Keratinocyte (primary cell): ENCODE data around the gene NF1. TPM values are rescaled to one million over a fixed set of nuclear protein-coding genes. Genes with fewer than 3 reads are reported as not detected.

ENCODE experiments used
- DNase-seq: peaks from one replicate; pipeline ENCODE4 v3.0.0-alpha.2; 2011; ENCODE audit warnings: low read depth, missing footprints, low spot score
- FAIRE-seq: peaks from 2 replicates; lab custom pipeline; 2011; peaks lifted over from hg19 to GRCh38; lab: Jason Lieb, UNC
- H2AFZ ChIP-seq: 2 replicates; pipeline ENCODE4 v1.6.0; 2012; ENCODE audit warnings: low read length, control low read depth, inconsistent platforms; ENCODE audit not compliant: control insufficient read depth
- H3K27ac ChIP-seq: 2 replicates; pipeline ENCODE4 v1.5.1; 2011; ENCODE audit warnings: low read length; ENCODE audit not compliant: control insufficient read depth, insufficient read depth
- H3K27me3 ChIP-seq: 3 replicates; pipeline ENCODE4 v1.6.0; 2011; ENCODE audit warnings: low read length; ENCODE audit not compliant: control insufficient read depth, insufficient read depth; ENCODE audit errors: extremely low read depth
- H3K36me3 ChIP-seq, 2 experiments: 2 replicates in 1 of 2; 3 replicates in 1 of 2; pipeline ENCODE4 v1.5.1; 2011; ENCODE audit warnings: low read length in 2 of 2, mild to moderate bottlenecking in 1 of 2; ENCODE audit not compliant: control insufficient read depth in 2 of 2, insufficient read depth in 2 of 2; ENCODE audit errors: extremely low read depth in 1 of 2
- H3K4me1 ChIP-seq: 3 replicates; pipeline ENCODE4 v1.5.1; 2011; ENCODE audit warnings: low read length; ENCODE audit not compliant: control insufficient read depth, insufficient read depth; ENCODE audit errors: extremely low read depth
- H3K4me2 ChIP-seq: 3 replicates; pipeline ENCODE4 v1.6.0; 2011; ENCODE audit warnings: low read depth, low read length; ENCODE audit not compliant: control insufficient read depth, insufficient read depth; ENCODE audit errors: extremely low read depth
- H3K4me3 ChIP-seq, 3 experiments: fragments of 200-600 bp in 1 of 3; sonication (generic) in 1 of 3; 2 replicates in 2 of 3; 3 replicates in 1 of 3; pipeline ENCODE4 v1.5.1; 2011 to 2016; ENCODE audit warnings: low read length in 3 of 3, mild to moderate bottlenecking in 3 of 3, control low read depth in 2 of 3, inconsistent platforms in 1 of 3, low read depth in 1 of 3, mixed read lengths in 1 of 3, mixed run types in 1 of 3, moderate library complexity in 1 of 3; ENCODE audit not compliant: control insufficient read depth in 2 of 3, insufficient read depth in 2 of 3; ENCODE audit errors: extremely low read depth in 1 of 3
- H3K79me2 ChIP-seq: 2 replicates; pipeline ENCODE4 v1.6.0; 2012; ENCODE audit warnings: low read length; ENCODE audit not compliant: control insufficient read depth, insufficient read depth
- H3K9ac ChIP-seq: 3 replicates; pipeline ENCODE4 v1.6.0; 2011; ENCODE audit warnings: low read length; ENCODE audit not compliant: control insufficient read depth, insufficient read depth; ENCODE audit errors: extremely low read depth
- H3K9me1 ChIP-seq: 3 replicates; pipeline ENCODE4 v1.6.0; 2011; ENCODE audit warnings: low read length; ENCODE audit not compliant: control insufficient read depth, insufficient read depth; ENCODE audit errors: extremely low read depth
- H3K9me3 ChIP-seq: 2 replicates; pipeline ENCODE4 v1.5.1; 2012; ENCODE audit warnings: low read depth, low read length; ENCODE audit not compliant: control insufficient read depth
- H4K20me1 ChIP-seq: 3 replicates; pipeline ENCODE4 v1.6.0; 2011; ENCODE audit warnings: low read length; ENCODE audit not compliant: control insufficient read depth, insufficient read depth; ENCODE audit errors: extremely low read depth
- EZH2 ChIP-seq: IDR thresholded peaks from one replicate; pipeline ENCODE4 v1.6.1; 2012; ENCODE audit warnings: inconsistent platforms, mild to moderate bottlenecking, low read length, moderate library complexity
- dilution Hi-C: fragments of 300-500 bp; cut with MboI; formaldehyde crosslinking; loops from one replicate; pipeline ENCODE4 v1.7.0; 2020; ENCODE audit warnings: low sequenced_read_pairs; ENCODE audit not compliant: extremely low pct_ligation_motif_present
- polyA plus RNA-seq, 5 experiments: library from polyadenylated mRNA; depleted of rRNA in 3 of 5; stranded (reverse) in 3 of 5; stranded (forward) in 1 of 5; unstranded in 1 of 5; fragments of >200 nt; gene quantifications; 1 replicate in 1 of 5; 2 replicates in 3 of 5; 3 replicates in 1 of 5; pipeline versions ENCODE4 v1.2.1 to v1.2.3, GENCODE V29; 2011 to 2012; ENCODE audit warnings: missing spikeins in 2 of 5, low read depth in 1 of 5, low replicate concordance in 1 of 5
- TF ChIP-seq, protein P1 (sequence below), 3 experiments: IDR thresholded peaks in 1 of 3; conservative IDR thresholded peaks in 1 of 3; optimal IDR thresholded peaks in 1 of 3; 2 replicates in 2 of 3; 3 replicates in 1 of 3; pipeline versions ENCODE3 to v1.5.1; 2011; ENCODE audit warnings: low read length in 3 of 3, mild to moderate bottlenecking in 3 of 3, moderate library complexity in 2 of 3, control low read depth in 1 of 3, inconsistent platforms in 1 of 3; ENCODE audit not compliant: insufficient read depth in 2 of 3; ENCODE audit errors: extremely low read depth in 1 of 3

The NF1 gene
- polyA plus RNA-seq, 1 donor (not counting 4 experiments of a cell fraction or from before 2014, with no cell fraction given): 26.7 TPM

DNA sequence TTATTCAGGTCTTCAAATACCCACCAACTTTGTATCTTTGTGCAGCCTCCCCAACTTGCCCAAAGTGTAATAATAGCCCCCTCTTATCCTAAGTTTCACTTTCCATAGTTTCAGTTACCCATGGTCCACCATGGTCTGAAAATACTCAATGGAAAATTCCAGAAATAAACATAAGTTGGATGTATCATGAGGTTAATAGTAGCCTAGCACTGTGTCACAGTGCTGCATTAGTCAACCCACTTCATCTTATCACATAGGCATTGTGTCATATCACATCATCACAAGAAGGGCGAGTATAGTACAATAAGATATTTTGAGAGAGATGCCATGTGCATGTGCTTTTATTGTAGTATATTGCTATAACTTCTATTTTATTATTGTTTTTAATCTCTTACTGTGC, 180.3 kb downstream of the NF1 start:
- Histone ChIP-seq H3K36me3 (peaks cover 6 to 13% of the 10 kb centered on the region in 2 experiments), H3K4me1 (peaks cover 20% of the 10 kb centered on the region), H3K9me3 (no peaks in the 10 kb centered on the region), H2AFZ (no peak overlapping the region), H3K79me2 (no peaks in the 10 kb centered on the region), H3K27ac (peak overlapping the region; percentile 60), H3K9ac (no peak overlapping the region), H3K4me3 (no peak overlapping the region), H3K27me3 (no peaks in the 10 kb centered on the region), H3K9me1 (no peaks in the 10 kb centered on the region), H3K4me2 (no peak overlapping the region), H4K20me1 (no peaks in the 10 kb centered on the region)
- no peak for DNase-seq
- no peak for FAIRE-seq
- dilution Hi-C loops: no loop called here
- no peak for TF ChIP-seq EZH2
- TF ChIP-seq, protein P1, sequence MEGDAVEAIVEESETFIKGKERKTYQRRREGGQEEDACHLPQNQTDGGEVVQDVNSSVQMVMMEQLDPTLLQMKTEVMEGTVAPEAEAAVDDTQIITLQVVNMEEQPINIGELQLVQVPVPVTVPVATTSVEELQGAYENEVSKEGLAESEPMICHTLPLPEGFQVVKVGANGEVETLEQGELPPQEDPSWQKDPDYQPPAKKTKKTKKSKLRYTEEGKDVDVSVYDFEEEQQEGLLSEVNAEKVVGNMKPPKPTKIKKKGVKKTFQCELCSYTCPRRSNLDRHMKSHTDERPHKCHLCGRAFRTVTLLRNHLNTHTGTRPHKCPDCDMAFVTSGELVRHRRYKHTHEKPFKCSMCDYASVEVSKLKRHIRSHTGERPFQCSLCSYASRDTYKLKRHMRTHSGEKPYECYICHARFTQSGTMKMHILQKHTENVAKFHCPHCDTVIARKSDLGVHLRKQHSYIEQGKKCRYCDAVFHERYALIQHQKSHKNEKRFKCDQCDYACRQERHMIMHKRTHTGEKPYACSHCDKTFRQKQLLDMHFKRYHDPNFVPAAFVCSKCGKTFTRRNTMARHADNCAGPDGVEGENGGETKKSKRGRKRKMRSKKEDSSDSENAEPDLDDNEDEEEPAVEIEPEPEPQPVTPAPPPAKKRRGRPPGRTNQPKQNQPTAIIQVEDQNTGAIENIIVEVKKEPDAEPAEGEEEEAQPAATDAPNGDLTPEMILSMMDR (optimal IDR thresholded peaks at IDR 0.05 in 1 of 3, IDR thresholded peaks at IDR 0.05 in 1 of 3, conservative IDR thresholded peaks at IDR 0.05 in 1 of 3; ENCODE audit: extremely low read depth in 1 of 3, insufficient read depth in 2 of 3, low read length in 3 of 3): no peak

DNA sequence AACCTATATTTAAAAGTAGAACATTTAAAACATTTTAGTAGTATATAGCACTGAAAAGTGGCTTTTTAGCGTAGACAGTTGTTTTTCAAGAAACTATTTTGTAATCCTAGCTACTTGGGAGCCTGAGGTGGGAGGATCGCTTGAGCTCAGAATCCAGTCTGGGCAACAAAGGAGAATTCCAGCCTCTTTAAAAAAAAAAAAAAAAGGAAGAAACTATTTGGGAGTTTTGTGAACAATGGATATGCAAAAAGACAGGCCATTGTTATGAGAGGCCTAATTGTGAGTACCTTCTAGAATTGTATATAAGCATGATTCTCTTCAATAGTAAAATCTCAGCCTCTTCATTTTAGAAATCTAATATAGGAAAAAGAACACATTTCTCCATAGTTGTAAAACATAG, 184.6 kb downstream of the NF1 start:
- H3K36me3 ChIP-seq: peaks cover 8 to 9% of the 10 kb centered on the region in 2 experiments
- H3K27ac ChIP-seq: no peak overlapping the region
- FAIRE-seq (no peak), DNase-seq (no peak)
- peaks cover 8% of the 10 kb centered on the region for H3K4me1 ChIP-seq
- TF ChIP-seq, protein P1 (optimal IDR thresholded peaks at IDR 0.05 in 1 of 3, IDR thresholded peaks at IDR 0.05 in 1 of 3, conservative IDR thresholded peaks at IDR 0.05 in 1 of 3; ENCODE audit: extremely low read depth in 1 of 3, insufficient read depth in 2 of 3, low read length in 3 of 3): no peak
- TF ChIP-seq EZH2: no peak
- H3K4me3 ChIP-seq: no peak overlapping the region
- no peaks in the 10 kb centered on the region for H3K9me3 ChIP-seq
- dilution Hi-C loops: no loop called here
- H3K9ac ChIP-seq: no peak overlapping the region
- no peak overlapping the region for H3K4me2 ChIP-seq
- no peak overlapping the region for H2AFZ ChIP-seq
- no peaks in the 10 kb centered on the region for H3K79me2 ChIP-seq
- no peaks in the 10 kb centered on the region for H3K9me1 ChIP-seq
- no peaks in the 10 kb centered on the region for H4K20me1 ChIP-seq
- no peaks in the 10 kb centered on the region for H3K27me3 ChIP-seq
